Right lobe of liver (tissue), 6 donors: ENCODE data around the gene ZNF618. TPM values are rescaled to one million over a fixed set of nuclear protein-coding genes. Genes with fewer than 3 reads are reported as not detected.

Source experiments
- ATAC-seq, 4 donors: fragments of 200-7000 bp; cut with Tn5 transposase; one replicate each; pipeline ENCODE4 v1.9.1; 2020; ENCODE audit warnings: mild to moderate bottlenecking in 4 of 4, moderate library complexity in 4 of 4
- DNase-seq, 3 donors: peaks; one replicate each; pipeline ENCODE4 v3.0.0-alpha.2; 2020
- H3K27ac ChIP-seq, 3 donors: fragments of 200-600 bp; one replicate each; pipeline ENCODE4 v1.8.0; 2022
- H3K27me3 ChIP-seq, 2 donors: fragments of 200-600 bp; one replicate each; pipeline ENCODE4 v1.8.0; 2022
- H3K36me3 ChIP-seq, 4 donors: fragments of 200-600 bp; sonication (generic) in 1 of 4; one replicate each; pipeline versions ENCODE4 v1.5.1 to v1.8.0; 2017 to 2022; ENCODE audit warnings: control low read depth in 1 of 4
- H3K4me1 ChIP-seq, 4 donors: fragments of 200-600 bp; sonication (generic) in 1 of 4; one replicate each; pipeline versions ENCODE4 v1.5.1 to v1.8.0; 2017 to 2022; ENCODE audit warnings: control low read depth in 1 of 4
- H3K4me3 ChIP-seq, 3 donors: fragments of 200-600 bp; one replicate each; pipeline ENCODE4 v1.8.0; 2022
- H3K9me3 ChIP-seq, 4 donors: fragments of 200-600 bp; sonication (generic) in 1 of 4; one replicate each; pipeline versions ENCODE4 v1.5.1 to v1.8.0; 2017 to 2022; ENCODE audit warnings: control low read depth in 1 of 4
- CTCF ChIP-seq, 4 donors: fragments of 200-600 bp in 3 of 4; fragments of 450-650 bp in 1 of 4; IDR thresholded peaks; one replicate each; pipeline versions ENCODE4 v1.5.1 to v1.8.0; 2016 to 2022; ENCODE audit warnings: antibody characterized with exemption in 4 of 4, mild to moderate bottlenecking in 2 of 4
- POLR2A ChIP-seq: fragments of 450-650 bp; IDR thresholded peaks from one replicate; pipeline ENCODE4 v1.6.1; 2017; ENCODE audit warnings: antibody characterized with exemption, mild to moderate bottlenecking
- WGBS: methylation state at CpG from one replicate; pipeline ENCODE4 v1.1.6; 2018; ENCODE audit warnings: low coverage, low lambda C conversion rate; ENCODE audit not compliant: insufficient coverage; ENCODE audit errors: missing lambda C conversion rate; 5-methylcytosine and 5-hydroxymethylcytosine counted together
- intact Hi-C, 2 donors: fragments of 100-400 bp; cut with DNase I; formaldehyde crosslinking; loops; one replicate each; pipeline versions ENCODE4 v1.11.2 to v1.14.1; 2022
- total RNA-seq, 6 experiments: library from RNA; depleted of rRNA in 2 of 6; stranded (reverse); fragments of >200 nt in 2 of 6; fragmentation: NEBNext Ultra II Directional in 3 of 6; extraction: Animal tissue kit (Norgen Biotek cat#: 25700) in 3 of 6; gene quantifications; one replicate each; pipeline versions ENCODE4 v1.1.0 to v1.2.4, GENCODE V29; 2016 to 2023
- donor health status: DM: no; HTN: yes; CAD: no.
- donor health status: DM: no; HTN: no; CAD: no.
- donor health status: DM: no; HTN: no; CAD: no.
- donor health status: DM: no; HTN: yes; CAD: no.
- donor health status: DM: no; HTN: yes; CAD: no.

ZNF618 gene
- total RNA-seq, 6 experiments from 2014 or later = 2.9 to 7.9 (median 6.0) TPM

- intact Hi-C loops = loop anchor here in 1 of 2 donors (10.0 kb wide), 1 partner anchor 99 kb away; no protein-coding TSS in a partner anchor
- ATAC-seq (no peak), DNase-seq (no peak)
- Histone ChIP-seq H3K9me3 (no peaks in the 10 kb centered on the region), H3K27me3 (no peaks in the 10 kb centered on the region), H3K4me1 (peaks cover 0 to 34% (median 5%) of the 10 kb centered on the region in 4 donors), H3K36me3 (no peaks in the 10 kb centered on the region), H3K4me3 (no peak overlapping the region), H3K27ac (no peak overlapping the region)
- 64% methylated on average over 10 of the region's 17 CpGs for WGBS
- no peak for TF ChIP-seq CTCF (IDR thresholded peaks at IDR 0.05)
- TF ChIP-seq POLR2A = no peak
These were observed 87.8 kb downstream of the ZNF618 start for GRCh38 chr9:113963696-113964494.

- 59% methylated on average over 5 of the region's 5 CpGs for WGBS
- Histone ChIP-seq H3K36me3 (no peaks in the 10 kb centered on the region), H3K27me3 (no peaks in the 10 kb centered on the region), H3K9me3 (no peaks in the 10 kb centered on the region), H3K4me1 (peaks cover 0 to 34% (median 5%) of the 10 kb centered on the region in 4 donors), H3K27ac (no peak overlapping the region), H3K4me3 (no peak overlapping the region)
- no peak for ATAC-seq
- DNase-seq = no peak
- intact Hi-C loops = loop anchor here in 1 of 2 donors (10.0 kb wide), 1 partner anchor 100 kb away; no protein-coding TSS in a partner anchor
- TF ChIP-seq POLR2A (no peak), CTCF (IDR thresholded peaks at IDR 0.05) (no peak)
These were observed 88.5 kb downstream of the ZNF618 start for GRCh38 chr9:113964495-113965170.

GRCh38 chr9:113966394-113966793, 90.3 kb downstream of the ZNF618 start:
- peaks cover 0 to 34% (median 5%) of the 10 kb centered on the region in 4 donors for H3K4me1 ChIP-seq
- peak; percentile 89 to 97 (median 94) for ATAC-seq
- no peaks in the 10 kb centered on the region for H3K36me3 ChIP-seq
- H3K9me3 ChIP-seq = no peaks in the 10 kb centered on the region
- intact Hi-C loops = loop anchor here in 1 of 2 donors (10.0 kb wide), 1 partner anchor 102 kb away; no protein-coding TSS in a partner anchor
- H3K4me3 ChIP-seq = no peak overlapping the region
- no peaks in the 10 kb centered on the region for H3K27me3 ChIP-seq
- TF ChIP-seq POLR2A (peak; percentile 61), CTCF (IDR thresholded peaks at IDR 0.05) (no peak)
- peak; percentile 89 to 95 (median 93) for DNase-seq
- H3K27ac ChIP-seq = peak overlapping the region; percentile 39 to 75 (median 74)
- 55% methylated on average over 3 of the region's 5 CpGs for WGBS

- no peak for TF ChIP-seq POLR2A
- no peak for TF ChIP-seq CTCF (IDR thresholded peaks at IDR 0.05)
- ATAC-seq (no peak), DNase-seq (no peak)
- intact Hi-C loops = loop anchor here in 1 of 2 donors (10.0 kb wide), 1 partner anchor 103 kb away; no protein-coding TSS in a partner anchor
- Histone ChIP-seq H3K36me3 (no peaks in the 10 kb centered on the region), H3K27me3 (no peaks in the 10 kb centered on the region), H3K4me3 (no peak overlapping the region), H3K4me1 (peaks cover 0 to 29% (median 5%) of the 10 kb centered on the region in 4 donors), H3K27ac (peak overlapping the region; percentile 2 to 52 (median 41)), H3K9me3 (no peaks in the 10 kb centered on the region)
- 54% methylated on average over 5 of the region's 5 CpGs for WGBS
These were observed 91.3 kb downstream of the ZNF618 start for GRCh38 chr9:113967380-113967779.
